Activated CD8-positive, alpha-beta memory T cell treated with anti-CD3 and anti-CD28 coated beads for 48 hours (primary cell): ENCODE data around the gene ZBTB7C.
A peak's percentile ranks its signal among the peaks of the same experiment; 100 is the strongest.

Source experiments
- DNase-seq, 3 experiments: peaks; one replicate each; pipeline ENCODE4 v3.0.0-alpha.2; 2020; ENCODE audit warnings: low read depth in 2 of 3, low spot score in 2 of 3

ZBTB7C gene

GRCh38 chr18:48418539-48419276 lies 9.5 kb upstream of the ZBTB7C start:
- DNase-seq: no peak

GRCh38 chr18:48417985-48418384 lies 8.8 kb upstream of the ZBTB7C start:
- no peak for DNase-seq

- no peak for DNase-seq
Measured at GRCh38 chr18:48413342-48413741, 4.2 kb upstream of the ZBTB7C start.

GRCh38 chr18:48412339-48412929 lies 3.3 kb upstream of the ZBTB7C start:
- no peak for DNase-seq

GRCh38 chr18:48410095-48410920 lies 1.1 kb upstream of the ZBTB7C start:
- peak; percentile 49 to 67 (median 49) for DNase-seq

GRCh38 chr18:48409591-48410094 lies 460 bp upstream of the ZBTB7C start:
- DNase-seq: no peak

- DNase-seq: no peak
Measured at GRCh38 chr18:48408111-48408726, 964 bp downstream of the ZBTB7C start.

GRCh38 chr18:48407358-48407757 lies 1.8 kb downstream of the ZBTB7C start:
- no peak for DNase-seq

GRCh38 chr18:48405978-48406377 lies 3.2 kb downstream of the ZBTB7C start:
- DNase-seq: no peak

GRCh38 chr18:48404716-48405507 lies 4.3 kb downstream of the ZBTB7C start:
- DNase-seq: no peak

- DNase-seq: no peak
Measured at GRCh38 chr18:48402953-48403352, 6.2 kb downstream of the ZBTB7C start.

- no peak for DNase-seq
Measured at GRCh38 chr18:48399303-48400075, 9.7 kb downstream of the ZBTB7C start.

GRCh38 chr18:48398074-48398473 lies 11.1 kb downstream of the ZBTB7C start:
- DNase-seq: no peak

- DNase-seq: no peak
Measured at GRCh38 chr18:48397021-48397420, 12.2 kb downstream of the ZBTB7C start.

- DNase-seq: no peak
Measured at GRCh38 chr18:48396561-48396960, 12.6 kb downstream of the ZBTB7C start.

GRCh38 chr18:48395646-48396045 lies 13.5 kb downstream of the ZBTB7C start:
- DNase-seq: no peak

- DNase-seq: no peak
Measured at GRCh38 chr18:48394176-48394575, 15.0 kb downstream of the ZBTB7C start.

GRCh38 chr18:48393776-48394175 lies 15.4 kb downstream of the ZBTB7C start:
- DNase-seq: no peak

- DNase-seq: no peak
Measured at GRCh38 chr18:48393170-48393569, 16.0 kb downstream of the ZBTB7C start.

- no peak for DNase-seq
Measured at GRCh38 chr18:48392268-48392667, 16.9 kb downstream of the ZBTB7C start.
